GM10266 (cell line): Measurements from ENCODE around the gene GRPR.

Experiments used
- DNase-seq: peaks from one replicate; pipeline ENCODE4 v3.0.0; 2012; ENCODE audit errors: extremely low spot score
- TF ChIP-seq, protein P1 (sequence below): IDR thresholded peaks from 2 replicates; pipeline ENCODE4 v1.5.1; 2012; ENCODE audit warnings: mild to moderate bottlenecking, low read depth; ENCODE audit not compliant: control insufficient read depth, insufficient read depth; ENCODE audit errors: missing control alignments

GRPR gene

DNA sequence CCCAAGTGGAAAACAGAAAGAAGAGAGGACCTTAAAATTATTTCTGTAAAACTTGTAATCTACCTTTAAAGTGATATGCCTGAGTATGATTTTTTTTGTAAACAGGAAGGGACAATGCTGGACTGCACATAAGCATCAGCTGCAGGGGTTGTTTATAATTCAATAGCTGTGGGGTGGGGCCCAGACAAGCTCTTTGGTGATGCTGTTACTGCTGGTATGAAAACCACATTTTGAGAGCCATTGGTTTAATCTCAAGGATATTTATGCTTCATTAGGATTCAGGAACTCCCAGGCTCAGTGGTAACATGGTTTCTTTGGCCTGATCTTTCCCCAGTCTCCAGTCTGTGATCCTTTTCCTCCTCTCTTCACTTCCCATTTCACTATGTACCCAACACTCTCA lies 34.3 kb upstream of the GRPR start:
- TF ChIP-seq, protein P1, sequence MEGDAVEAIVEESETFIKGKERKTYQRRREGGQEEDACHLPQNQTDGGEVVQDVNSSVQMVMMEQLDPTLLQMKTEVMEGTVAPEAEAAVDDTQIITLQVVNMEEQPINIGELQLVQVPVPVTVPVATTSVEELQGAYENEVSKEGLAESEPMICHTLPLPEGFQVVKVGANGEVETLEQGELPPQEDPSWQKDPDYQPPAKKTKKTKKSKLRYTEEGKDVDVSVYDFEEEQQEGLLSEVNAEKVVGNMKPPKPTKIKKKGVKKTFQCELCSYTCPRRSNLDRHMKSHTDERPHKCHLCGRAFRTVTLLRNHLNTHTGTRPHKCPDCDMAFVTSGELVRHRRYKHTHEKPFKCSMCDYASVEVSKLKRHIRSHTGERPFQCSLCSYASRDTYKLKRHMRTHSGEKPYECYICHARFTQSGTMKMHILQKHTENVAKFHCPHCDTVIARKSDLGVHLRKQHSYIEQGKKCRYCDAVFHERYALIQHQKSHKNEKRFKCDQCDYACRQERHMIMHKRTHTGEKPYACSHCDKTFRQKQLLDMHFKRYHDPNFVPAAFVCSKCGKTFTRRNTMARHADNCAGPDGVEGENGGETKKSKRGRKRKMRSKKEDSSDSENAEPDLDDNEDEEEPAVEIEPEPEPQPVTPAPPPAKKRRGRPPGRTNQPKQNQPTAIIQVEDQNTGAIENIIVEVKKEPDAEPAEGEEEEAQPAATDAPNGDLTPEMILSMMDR = no peak
- DNase-seq = no peak

DNA sequence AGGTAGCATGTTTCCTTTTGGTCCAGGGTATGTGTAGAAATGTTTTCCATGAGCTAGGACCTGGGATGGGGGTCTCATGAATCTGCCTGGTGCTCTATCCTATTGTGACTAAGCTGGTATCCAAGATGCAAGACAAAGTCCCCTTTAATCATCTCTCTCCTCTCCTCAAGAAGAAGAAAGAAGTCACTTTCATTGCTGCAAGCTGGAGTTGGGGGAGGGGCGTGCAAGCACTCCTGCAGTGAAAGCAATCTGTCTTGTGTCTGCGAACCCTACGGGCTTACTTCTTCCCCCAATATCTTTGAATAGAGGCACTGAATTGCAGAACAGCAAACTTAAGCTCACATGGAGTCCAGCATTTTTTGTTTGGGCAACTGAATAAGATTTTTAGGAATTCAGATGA lies 27.2 kb upstream of the GRPR start:
- TF ChIP-seq, protein P1 = no peak
- DNase-seq = no peak

DNA sequence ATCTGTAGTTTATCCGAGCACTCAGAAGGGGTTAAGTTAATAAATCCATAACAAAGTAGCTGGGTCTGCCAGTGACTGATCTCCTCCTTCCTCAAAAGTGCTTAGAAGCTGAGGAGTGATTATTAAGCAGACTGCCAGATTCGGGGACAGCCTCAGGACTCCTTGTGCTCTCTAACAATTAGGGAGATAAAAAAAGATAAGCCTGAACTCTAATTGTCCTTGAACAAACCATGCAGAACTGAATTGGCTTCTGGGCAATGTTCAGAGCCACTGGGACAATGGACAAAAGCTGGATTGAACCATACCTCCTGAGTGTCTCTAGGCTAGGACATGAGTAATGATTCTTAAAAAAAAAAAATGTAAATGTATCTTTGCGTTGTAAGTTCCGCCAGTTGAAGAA lies 22.7 kb upstream of the GRPR start:
- no peak for DNase-seq

DNA sequence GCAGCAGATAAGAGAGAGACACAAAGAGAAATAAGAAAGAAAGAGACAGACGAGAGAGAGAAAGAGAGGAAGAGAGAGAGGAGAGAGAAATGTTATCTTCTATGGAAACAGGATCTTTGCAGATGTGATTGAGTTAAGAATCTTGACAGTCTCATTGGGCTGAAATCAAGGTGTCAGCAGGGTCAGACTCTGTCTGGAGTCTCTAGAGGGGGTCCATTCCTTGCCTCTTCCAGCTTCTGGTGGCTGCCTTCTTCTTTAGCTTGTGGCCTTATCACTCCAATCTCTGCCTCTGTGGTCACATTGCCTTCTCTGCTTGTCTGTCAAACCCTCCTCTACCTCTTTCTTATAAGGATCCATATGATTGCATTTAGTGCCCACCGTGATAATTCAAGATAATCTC lies 21.8 kb upstream of the GRPR start:
- no peak for DNase-seq
- TF ChIP-seq, protein P1 = no peak

More for the DNA sequence above, 22.7 kb upstream of the GRPR start:
- TF ChIP-seq, protein P1 = no peak

DNA sequence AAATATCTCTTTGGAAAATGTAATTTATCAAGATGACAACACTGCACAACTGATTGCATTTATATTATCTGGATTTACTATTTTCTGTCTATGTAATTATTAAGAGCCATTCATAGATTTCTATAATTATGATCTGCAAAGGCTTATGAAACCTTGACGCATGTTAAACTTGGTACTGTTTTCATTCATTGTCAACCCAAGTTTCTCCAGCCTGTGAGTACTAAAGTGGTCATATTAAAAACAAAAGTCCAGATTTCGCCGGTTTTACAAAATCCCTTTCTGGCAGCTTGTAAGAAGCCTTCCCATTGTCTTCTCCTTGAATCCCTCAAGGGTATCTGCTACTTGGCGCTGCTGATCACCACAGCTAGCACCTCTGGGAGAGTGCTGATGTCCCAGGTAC lies 19.7 kb upstream of the GRPR start:
- TF ChIP-seq, protein P1 = no peak
- no peak for DNase-seq

DNA sequence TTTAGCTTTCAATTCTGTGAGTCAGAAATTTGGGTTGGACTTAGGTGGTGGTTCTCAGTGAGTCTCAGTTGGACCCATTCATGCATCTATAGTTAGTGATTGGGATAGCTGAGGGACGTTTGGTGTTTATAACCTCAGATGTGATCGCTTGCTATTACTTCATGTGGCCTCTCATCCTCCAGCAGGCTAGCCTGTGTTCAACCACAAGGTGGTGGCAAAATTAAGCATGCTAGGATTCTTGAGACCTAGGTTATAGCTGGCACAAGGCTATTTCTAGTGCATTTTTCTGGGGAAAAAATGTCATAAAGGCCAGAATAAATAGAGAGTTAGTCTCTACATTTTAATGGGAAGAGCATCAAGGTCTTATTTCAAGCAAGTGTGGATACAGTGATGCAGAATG lies 10.9 kb upstream of the GRPR start:
- DNase-seq = no peak
- TF ChIP-seq, protein P1 = no peak

DNA sequence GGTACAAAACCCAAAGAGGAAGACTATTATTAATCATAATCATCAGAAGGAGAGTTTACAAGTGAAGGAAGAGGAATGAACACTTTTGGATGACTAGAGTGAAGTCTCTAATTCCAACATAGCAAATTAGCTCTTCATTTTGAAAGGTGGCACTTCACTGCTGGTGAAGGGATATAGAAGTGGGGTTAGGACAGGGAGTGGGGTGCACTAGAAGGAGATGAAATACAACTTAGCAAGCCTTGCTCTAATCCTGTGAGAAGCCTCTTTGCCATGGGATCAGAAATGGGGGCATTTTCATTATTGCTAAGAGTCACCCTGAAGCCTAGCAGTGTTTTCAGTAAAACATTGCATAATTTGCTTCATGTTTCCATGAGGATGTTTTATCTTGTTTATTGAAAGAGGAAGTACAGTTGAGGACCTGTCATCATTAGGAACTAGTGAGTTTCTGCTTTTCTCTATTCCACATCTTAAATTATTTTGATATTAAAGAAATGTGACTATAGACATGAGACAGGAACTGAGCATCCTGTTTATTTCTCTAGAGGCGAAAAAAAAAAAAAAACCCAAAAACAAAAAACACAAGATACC lies 9.3 kb upstream of the GRPR start:
- TF ChIP-seq, protein P1 = no peak
- DNase-seq = no peak
